ENCODE measurements around the gene HRH4. TPM values are rescaled to one million over a fixed set of nuclear protein-coding genes. Genes with fewer than 3 reads are reported as not detected.

Gene HRH4
- total RNA-seq, 1 donor from 2014 or later = 0.15 TPM

- no peak for ATAC-seq
- DNase-seq (ENCODE audit: low spot score) = no peak
Measured at GRCh38 chr18:24504401-24504800, 44.0 kb downstream of the HRH4 start.

DNA sequence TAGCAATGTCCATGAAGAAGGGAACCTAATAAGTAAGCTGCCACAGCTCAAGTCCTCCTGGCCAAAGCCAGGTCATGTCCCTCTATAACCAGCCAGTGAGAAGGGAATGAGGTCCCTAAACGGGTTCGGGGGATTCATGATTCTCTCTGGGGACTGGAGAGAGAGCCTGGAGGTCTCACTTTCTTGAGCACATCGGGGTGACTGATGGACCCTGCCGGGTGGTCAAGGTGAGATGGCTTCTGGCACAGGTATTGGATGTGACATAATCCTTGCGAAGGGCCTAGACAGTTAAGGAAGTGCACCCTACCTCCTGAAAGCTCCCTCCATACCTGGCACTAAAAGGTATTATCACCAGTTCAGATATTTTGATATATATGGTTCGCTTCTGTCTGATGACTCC, 45.7 kb downstream of the HRH4 start:
- no peak for DNase-seq (ENCODE audit: low spot score)
- ATAC-seq = no peak

- DNase-seq (ENCODE audit: low spot score) = no peak
- peak; percentile 70 for ATAC-seq
Measured at GRCh38 chr18:24509435-24509834, 49.0 kb downstream of the HRH4 start.

DNA sequence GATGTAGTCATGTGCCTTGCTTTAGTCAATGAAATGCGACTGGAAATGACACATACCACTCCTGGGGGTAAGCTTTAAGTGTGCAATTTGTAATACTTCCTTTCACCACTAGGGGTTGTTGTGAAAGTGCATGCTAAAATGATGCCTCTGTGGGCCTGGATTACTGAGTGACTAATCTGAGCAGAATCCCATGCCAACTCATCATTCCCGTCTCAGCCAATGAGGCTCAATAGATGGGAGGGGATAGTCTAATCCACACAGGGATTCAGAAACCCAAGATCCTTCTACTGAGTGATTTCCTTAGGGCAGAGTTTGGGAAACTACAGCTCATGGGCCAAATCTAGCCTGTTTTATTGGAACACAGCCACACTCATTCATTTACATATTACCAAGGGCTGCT, 54.0 kb downstream of the HRH4 start:
- ATAC-seq = no peak
- DNase-seq (ENCODE audit: low spot score) = no peak

- ATAC-seq (no peak), DNase-seq (ENCODE audit: low spot score) (no peak)
Measured at GRCh38 chr18:24515721-24516120, 55.3 kb downstream of the HRH4 start.

DNA sequence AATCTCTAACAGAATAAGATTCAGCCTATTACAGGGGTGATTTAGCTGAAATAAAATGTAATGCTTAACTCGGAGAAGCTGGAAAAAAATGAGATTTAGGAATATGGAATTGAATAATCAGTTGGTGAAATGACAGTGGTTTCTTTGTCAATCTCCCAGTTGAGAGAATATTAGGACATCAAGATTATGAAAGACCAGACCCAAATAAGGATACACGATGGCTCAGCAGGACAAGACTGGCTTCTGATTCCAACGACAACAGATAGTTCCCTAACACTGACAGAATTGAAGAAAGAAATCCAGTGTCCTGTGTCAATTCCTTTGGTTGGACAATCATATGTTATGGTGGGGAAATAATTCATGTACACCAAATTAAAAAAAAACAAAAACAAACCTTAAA, 55.8 kb downstream of the HRH4 start:
- DNase-seq (ENCODE audit: low spot score) (no peak), ATAC-seq (no peak)

GRCh38 chr18:24517554-24517953, 57.1 kb downstream of the HRH4 start:
- ATAC-seq (no peak), DNase-seq (ENCODE audit: low spot score) (no peak)

DNA sequence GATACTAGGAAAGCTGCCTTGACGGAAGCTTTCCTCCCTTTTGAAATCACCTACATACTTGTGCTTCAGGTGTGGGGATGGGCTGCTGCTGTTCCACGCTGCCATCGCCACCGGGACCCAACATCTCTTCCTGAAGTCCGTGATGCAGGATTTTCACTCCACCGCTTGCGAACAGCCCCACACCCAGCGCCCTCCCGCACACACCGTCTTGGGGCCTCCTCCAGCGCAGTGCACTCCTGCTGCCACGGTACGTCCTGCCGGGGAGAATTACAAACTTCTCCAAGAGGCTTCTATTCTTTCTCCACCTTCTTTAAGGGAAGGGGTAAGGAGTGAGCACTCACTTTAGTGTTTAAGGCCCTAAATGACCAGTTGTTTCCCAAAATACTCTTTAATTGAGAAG, 58.2 kb downstream of the HRH4 start:
- DNase-seq (ENCODE audit: low spot score) = no peak
- ATAC-seq = no peak

Other genes with a start within 250 kb of the HRH4 start
- gene OSBPL1A, start 62.8 kb upstream of the HRH4 start, total RNA-seq = 5.5 TPM
- 14.8 TPM for gene IMPACT, start 34.0 kb upstream of the HRH4 start, total RNA-seq